Measurements from ENCODE around the gene TMEM170B. TPM values are rescaled to one million over a fixed set of nuclear protein-coding genes. Genes with fewer than 3 reads are reported as not detected.

TMEM170B gene
- total RNA-seq, 2 donors from 2014 or later: 4.6 to 6.8 TPM

DNA sequence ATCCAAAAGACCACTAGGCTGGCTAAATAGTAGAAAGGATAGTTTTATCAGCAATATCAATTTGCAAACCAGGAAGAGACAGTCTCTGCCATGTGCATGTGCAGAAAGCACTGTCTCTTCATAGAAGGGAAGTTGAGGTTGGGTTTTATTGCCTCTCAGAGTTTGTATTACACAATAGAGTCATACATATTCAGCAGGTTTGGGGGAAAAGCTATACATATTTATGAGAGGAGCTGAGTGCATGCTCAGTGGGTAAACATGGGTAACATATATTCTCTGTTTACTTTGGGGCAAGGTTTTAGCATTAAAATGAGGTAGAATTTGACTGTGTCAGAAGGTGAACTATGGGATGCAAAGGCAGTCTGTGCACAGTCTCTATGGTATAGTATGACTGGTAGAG lies 14.9 kb downstream of the TMEM170B start:
- H3K4me3 ChIP-seq: no peak overlapping the region
- no peaks in the 10 kb centered on the region for H3K27me3 ChIP-seq (replicated peaks; ENCODE audit: insufficient read depth)
- no peak overlapping the region for H3K27ac ChIP-seq
- no peaks in the 10 kb centered on the region for H3K4me1 ChIP-seq (ENCODE audit: control insufficient read depth in 1 of 2, low read depth in 2 of 2)
- TF ChIP-seq, protein P1, sequence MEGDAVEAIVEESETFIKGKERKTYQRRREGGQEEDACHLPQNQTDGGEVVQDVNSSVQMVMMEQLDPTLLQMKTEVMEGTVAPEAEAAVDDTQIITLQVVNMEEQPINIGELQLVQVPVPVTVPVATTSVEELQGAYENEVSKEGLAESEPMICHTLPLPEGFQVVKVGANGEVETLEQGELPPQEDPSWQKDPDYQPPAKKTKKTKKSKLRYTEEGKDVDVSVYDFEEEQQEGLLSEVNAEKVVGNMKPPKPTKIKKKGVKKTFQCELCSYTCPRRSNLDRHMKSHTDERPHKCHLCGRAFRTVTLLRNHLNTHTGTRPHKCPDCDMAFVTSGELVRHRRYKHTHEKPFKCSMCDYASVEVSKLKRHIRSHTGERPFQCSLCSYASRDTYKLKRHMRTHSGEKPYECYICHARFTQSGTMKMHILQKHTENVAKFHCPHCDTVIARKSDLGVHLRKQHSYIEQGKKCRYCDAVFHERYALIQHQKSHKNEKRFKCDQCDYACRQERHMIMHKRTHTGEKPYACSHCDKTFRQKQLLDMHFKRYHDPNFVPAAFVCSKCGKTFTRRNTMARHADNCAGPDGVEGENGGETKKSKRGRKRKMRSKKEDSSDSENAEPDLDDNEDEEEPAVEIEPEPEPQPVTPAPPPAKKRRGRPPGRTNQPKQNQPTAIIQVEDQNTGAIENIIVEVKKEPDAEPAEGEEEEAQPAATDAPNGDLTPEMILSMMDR (IDR thresholded peaks at IDR 0.05): no peak
- DNase-seq (ENCODE audit: low spot score) (no peak), ATAC-seq (ENCODE audit: insufficient number of reproducible peaks, low FRiP score, low read depth) (no peak)
- no peaks in the 10 kb centered on the region for H3K9me3 ChIP-seq
- H3K36me3 ChIP-seq: no peaks in the 10 kb centered on the region

DNA sequence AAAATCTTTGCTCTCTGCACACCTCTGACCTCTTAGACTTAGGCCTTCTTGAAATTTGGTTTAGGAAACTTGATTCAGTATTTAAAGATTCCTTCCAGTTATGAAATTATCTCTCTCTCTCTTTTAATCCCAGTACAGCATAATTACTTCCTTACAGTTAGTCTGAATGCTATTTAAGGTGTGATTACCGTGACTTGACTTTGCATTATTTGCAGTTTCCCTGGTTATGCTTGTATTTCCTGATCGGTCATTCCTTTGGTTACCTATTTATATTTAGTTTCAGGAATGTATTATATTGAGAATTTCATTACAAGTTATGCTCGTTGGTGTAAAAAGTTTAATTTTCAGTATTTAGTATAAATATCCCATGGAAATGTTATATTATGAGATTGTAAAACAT lies 16.3 kb downstream of the TMEM170B start:
- TF ChIP-seq, protein P1 (IDR thresholded peaks at IDR 0.05): no peak
- H3K4me3 ChIP-seq: no peak overlapping the region
- no peaks in the 10 kb centered on the region for H3K36me3 ChIP-seq
- ATAC-seq (ENCODE audit: insufficient number of reproducible peaks, low FRiP score, low read depth) (no peak), DNase-seq (ENCODE audit: low spot score) (no peak)
- H3K27ac ChIP-seq: no peak overlapping the region
- H3K27me3 ChIP-seq (replicated peaks; ENCODE audit: insufficient read depth): no peaks in the 10 kb centered on the region
- no peaks in the 10 kb centered on the region for H3K9me3 ChIP-seq
- H3K4me1 ChIP-seq (ENCODE audit: control insufficient read depth in 1 of 2, low read depth in 2 of 2): no peaks in the 10 kb centered on the region

DNA sequence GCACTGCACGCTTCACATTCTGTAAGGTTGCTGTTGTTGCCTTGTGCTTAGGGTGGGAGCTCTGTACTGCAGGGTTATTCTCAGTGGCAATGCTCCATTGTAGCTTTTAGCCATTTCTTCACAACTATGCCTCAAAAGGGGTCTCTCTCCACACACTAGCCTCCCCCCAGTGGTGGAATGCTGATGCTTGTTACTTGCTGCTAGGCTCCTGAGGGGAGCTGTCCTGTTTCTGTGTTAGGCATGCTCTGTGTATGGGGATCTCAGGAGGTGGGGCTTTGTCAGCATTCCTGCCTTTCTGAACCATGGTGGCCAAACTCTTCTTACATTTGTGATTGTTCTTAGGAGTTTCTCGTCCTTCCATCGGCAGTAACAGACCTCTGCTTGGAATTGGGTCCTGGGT lies 18.8 kb downstream of the TMEM170B start:
- DNase-seq (ENCODE audit: low spot score) (no peak), ATAC-seq (ENCODE audit: insufficient number of reproducible peaks, low FRiP score, low read depth) (no peak)
- Histone ChIP-seq H3K27me3 (replicated peaks; ENCODE audit: insufficient read depth) (no peaks in the 10 kb centered on the region), H3K27ac (no peak overlapping the region), H3K36me3 (no peaks in the 10 kb centered on the region), H3K9me3 (no peaks in the 10 kb centered on the region), H3K4me1 (ENCODE audit: control insufficient read depth in 1 of 2, low read depth in 2 of 2) (no peaks in the 10 kb centered on the region), H3K4me3 (no peak overlapping the region)
- TF ChIP-seq, protein P1 (IDR thresholded peaks at IDR 0.05): no peak

DNA sequence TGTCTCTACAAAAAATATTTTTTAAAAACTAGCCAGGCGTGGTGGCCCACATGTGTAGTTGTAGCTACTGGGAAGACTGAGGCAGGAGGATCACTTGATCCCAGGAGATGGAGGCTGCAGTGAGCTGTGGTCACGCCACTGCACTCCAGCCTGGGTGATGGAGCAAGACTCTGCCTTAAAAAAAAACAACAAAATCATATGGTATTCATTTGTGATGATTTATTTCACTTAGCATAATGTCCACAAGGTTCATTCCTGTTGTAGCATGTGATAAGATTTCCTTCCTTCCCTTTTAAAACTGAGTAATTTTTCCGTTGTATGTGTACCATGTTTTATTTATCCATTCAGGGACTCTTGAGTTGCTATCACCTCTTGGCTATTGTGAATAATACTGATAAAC lies 26.2 kb downstream of the TMEM170B start:
- no peaks in the 10 kb centered on the region for H3K9me3 ChIP-seq
- DNase-seq (ENCODE audit: low spot score) (no peak), ATAC-seq (ENCODE audit: insufficient number of reproducible peaks, low FRiP score, low read depth) (no peak)
- no peaks in the 10 kb centered on the region for H3K4me1 ChIP-seq (ENCODE audit: control insufficient read depth in 1 of 2, low read depth in 2 of 2)
- TF ChIP-seq, protein P1 (IDR thresholded peaks at IDR 0.05): no peak
- no peak overlapping the region for H3K4me3 ChIP-seq
- H3K27me3 ChIP-seq (replicated peaks; ENCODE audit: insufficient read depth): no peaks in the 10 kb centered on the region
- no peak overlapping the region for H3K27ac ChIP-seq
- no peaks in the 10 kb centered on the region for H3K36me3 ChIP-seq

DNA sequence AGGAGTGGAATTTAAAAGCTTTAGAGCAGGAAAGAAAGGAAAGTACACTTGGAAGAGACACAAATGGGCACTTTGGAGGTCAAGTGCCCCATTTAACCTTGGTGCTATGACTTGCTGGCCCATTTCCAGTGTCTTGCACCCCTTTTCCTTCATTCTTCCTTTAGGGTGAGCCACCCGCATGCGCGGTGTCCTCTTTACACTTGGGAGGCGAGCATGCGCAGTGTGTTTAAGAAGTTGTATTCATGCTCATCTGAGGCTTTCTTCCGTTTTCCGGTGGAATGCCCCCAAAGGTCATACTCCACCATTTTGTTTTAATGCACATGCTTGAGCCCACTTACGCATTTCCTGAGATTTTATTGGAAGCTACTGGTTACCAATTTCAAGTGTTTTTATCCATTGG lies 29.1 kb downstream of the TMEM170B start:
- no peaks in the 10 kb centered on the region for H3K9me3 ChIP-seq
- no peak overlapping the region for H3K4me3 ChIP-seq
- H3K36me3 ChIP-seq: no peaks in the 10 kb centered on the region
- no peak for ATAC-seq (ENCODE audit: insufficient number of reproducible peaks, low FRiP score, low read depth)
- no peak for DNase-seq (ENCODE audit: low spot score)
- no peaks in the 10 kb centered on the region for H3K4me1 ChIP-seq (ENCODE audit: control insufficient read depth in 1 of 2, low read depth in 2 of 2)
- H3K27ac ChIP-seq: no peak overlapping the region
- TF ChIP-seq, protein P1 (IDR thresholded peaks at IDR 0.05): no peak
- no peaks in the 10 kb centered on the region for H3K27me3 ChIP-seq (replicated peaks; ENCODE audit: insufficient read depth)

All from thoracic aorta (tissue), 2 donors.